Liver (tissue), 3 donors: ENCODE results near the gene NKAIN2.

Experiments
- TAF1 ChIP-seq: conservative IDR thresholded peaks from 2 replicates; pipeline ENCODE4 v1.6.1; 2016; ENCODE audit warnings: antibody characterized with exemption, mild to moderate bottlenecking
- TF ChIP-seq, protein P1 (sequence below): fragments of 150-350 bp; IDR thresholded peaks from 2 replicates; pipeline ENCODE4 v1.5.1; 2017; ENCODE audit warnings: improper control_type of control experiment, low read depth, low read length; ENCODE audit not compliant: missing input control
- donor health status: healthy.
- donor health status: healthy.

DNA sequence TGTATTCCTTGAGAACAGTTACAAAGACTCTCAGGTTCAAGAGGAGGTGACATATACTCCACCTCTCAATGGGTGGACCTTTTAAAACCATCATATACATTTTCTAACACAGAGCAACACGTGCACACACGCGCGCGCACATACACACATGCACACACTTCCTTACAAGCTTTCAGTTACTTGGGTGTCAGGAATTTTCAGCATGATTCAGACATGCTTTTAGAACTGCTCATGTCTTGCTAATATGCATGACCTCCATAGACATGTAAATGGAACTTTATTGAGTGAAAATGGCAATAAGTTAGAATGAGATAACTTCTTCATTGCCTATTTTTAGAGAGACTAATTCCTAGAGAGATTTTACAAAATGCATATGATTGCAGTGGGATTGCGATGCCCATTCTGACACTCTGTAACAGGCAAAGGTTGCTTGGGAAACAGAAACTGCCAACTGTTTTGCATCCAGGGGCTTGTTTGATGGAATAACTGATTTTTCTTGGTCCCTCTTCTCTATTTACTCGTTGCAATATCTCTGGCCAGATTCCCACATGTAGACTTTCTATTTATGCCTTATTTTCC lies 627.2 kb downstream of the NKAIN2 start:
- TF ChIP-seq, protein P1, sequence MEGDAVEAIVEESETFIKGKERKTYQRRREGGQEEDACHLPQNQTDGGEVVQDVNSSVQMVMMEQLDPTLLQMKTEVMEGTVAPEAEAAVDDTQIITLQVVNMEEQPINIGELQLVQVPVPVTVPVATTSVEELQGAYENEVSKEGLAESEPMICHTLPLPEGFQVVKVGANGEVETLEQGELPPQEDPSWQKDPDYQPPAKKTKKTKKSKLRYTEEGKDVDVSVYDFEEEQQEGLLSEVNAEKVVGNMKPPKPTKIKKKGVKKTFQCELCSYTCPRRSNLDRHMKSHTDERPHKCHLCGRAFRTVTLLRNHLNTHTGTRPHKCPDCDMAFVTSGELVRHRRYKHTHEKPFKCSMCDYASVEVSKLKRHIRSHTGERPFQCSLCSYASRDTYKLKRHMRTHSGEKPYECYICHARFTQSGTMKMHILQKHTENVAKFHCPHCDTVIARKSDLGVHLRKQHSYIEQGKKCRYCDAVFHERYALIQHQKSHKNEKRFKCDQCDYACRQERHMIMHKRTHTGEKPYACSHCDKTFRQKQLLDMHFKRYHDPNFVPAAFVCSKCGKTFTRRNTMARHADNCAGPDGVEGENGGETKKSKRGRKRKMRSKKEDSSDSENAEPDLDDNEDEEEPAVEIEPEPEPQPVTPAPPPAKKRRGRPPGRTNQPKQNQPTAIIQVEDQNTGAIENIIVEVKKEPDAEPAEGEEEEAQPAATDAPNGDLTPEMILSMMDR, result no peak
- TF ChIP-seq TAF1, result no peak
